ENCODE data around the gene SLC17A4.

The SLC17A4 gene

DNA sequence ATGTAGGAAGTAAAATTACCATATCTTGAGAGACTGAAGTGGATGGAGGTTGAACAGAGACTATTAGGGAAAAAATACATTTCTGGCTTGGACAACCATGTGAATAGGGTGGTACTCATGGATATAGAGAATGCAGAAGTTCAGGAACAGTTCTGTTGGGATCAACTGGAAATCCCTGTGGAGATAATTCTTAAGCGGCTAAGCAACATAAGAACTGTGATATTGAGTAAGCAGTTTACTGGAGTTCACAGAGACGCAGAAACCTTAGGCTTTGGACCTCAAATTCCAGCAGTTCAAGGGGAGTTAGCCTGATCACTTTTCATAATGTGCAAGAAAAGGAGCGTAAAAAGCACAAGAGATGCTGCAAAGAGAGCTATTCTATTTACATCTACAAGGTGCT is 23.6 kb upstream of the SLC17A4 start:
- TF ChIP-seq, protein P1, sequence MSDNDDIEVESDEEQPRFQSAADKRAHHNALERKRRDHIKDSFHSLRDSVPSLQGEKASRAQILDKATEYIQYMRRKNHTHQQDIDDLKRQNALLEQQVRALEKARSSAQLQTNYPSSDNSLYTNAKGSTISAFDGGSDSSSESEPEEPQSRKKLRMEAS (IDR thresholded peaks at IDR 0.05; ENCODE audit: low read depth, low read length): no peak
- no peak for TF ChIP-seq POLR2A (IDR thresholded peaks at IDR 0.05; ENCODE audit: extremely low read depth, insufficient read length)
- no peak for TF ChIP-seq MYC (IDR thresholded peaks at IDR 0.05; ENCODE audit: low read depth, low read length)
- TF ChIP-seq, protein P2, sequence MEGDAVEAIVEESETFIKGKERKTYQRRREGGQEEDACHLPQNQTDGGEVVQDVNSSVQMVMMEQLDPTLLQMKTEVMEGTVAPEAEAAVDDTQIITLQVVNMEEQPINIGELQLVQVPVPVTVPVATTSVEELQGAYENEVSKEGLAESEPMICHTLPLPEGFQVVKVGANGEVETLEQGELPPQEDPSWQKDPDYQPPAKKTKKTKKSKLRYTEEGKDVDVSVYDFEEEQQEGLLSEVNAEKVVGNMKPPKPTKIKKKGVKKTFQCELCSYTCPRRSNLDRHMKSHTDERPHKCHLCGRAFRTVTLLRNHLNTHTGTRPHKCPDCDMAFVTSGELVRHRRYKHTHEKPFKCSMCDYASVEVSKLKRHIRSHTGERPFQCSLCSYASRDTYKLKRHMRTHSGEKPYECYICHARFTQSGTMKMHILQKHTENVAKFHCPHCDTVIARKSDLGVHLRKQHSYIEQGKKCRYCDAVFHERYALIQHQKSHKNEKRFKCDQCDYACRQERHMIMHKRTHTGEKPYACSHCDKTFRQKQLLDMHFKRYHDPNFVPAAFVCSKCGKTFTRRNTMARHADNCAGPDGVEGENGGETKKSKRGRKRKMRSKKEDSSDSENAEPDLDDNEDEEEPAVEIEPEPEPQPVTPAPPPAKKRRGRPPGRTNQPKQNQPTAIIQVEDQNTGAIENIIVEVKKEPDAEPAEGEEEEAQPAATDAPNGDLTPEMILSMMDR (IDR thresholded peaks at IDR 0.05; ENCODE audit: low read depth, low read length): no peak
- H3K4me3 ChIP-seq (ENCODE audit: low read depth, low read length): no peak overlapping the region
- DNase-seq (ENCODE audit: low read depth): no peak

DNA sequence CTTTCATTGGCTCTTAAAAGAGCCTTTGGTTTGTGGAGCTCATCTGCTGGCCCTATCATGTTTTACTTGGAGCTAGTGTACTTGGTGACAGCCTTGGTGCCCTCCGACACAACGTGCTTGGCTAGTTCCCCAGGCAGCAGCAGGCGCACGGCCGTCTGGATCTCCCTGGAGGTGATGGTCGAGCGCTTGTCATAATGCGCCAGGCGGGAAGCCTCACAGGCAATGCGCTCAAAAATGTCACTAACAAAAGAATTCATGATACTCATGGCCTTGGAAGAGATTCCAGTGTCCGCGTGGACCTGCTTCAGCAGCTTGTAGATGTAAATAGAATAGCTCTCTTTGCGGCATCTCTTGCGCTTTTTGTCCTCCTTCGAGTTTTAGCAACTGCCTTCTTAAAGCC is 22.8 kb upstream of the SLC17A4 start:
- DNase-seq (ENCODE audit: low read depth): no peak
- TF ChIP-seq, protein P2 (IDR thresholded peaks at IDR 0.05; ENCODE audit: low read depth, low read length): no peak
- TF ChIP-seq POLR2A (IDR thresholded peaks at IDR 0.05; ENCODE audit: extremely low read depth, insufficient read length) (no peak), MYC (IDR thresholded peaks at IDR 0.05; ENCODE audit: low read depth, low read length) (no peak)
- TF ChIP-seq, protein P1 (IDR thresholded peaks at IDR 0.05; ENCODE audit: low read depth, low read length): no peak
- no peak overlapping the region for H3K4me3 ChIP-seq (ENCODE audit: low read depth, low read length)

- no peak for DNase-seq (ENCODE audit: low read depth)
- TF ChIP-seq, protein P1 (IDR thresholded peaks at IDR 0.05; ENCODE audit: low read depth, low read length): no peak
- TF ChIP-seq, protein P2 (IDR thresholded peaks at IDR 0.05; ENCODE audit: low read depth, low read length): no peak
- no peak for TF ChIP-seq MYC (IDR thresholded peaks at IDR 0.05; ENCODE audit: low read depth, low read length)
- TF ChIP-seq POLR2A (IDR thresholded peaks at IDR 0.05; ENCODE audit: extremely low read depth, insufficient read length): no peak
- H3K4me3 ChIP-seq (ENCODE audit: low read depth, low read length): no peak overlapping the region
Measured at GRCh38 chr6:25732468-25733198, 21.9 kb upstream of the SLC17A4 start.

DNA sequence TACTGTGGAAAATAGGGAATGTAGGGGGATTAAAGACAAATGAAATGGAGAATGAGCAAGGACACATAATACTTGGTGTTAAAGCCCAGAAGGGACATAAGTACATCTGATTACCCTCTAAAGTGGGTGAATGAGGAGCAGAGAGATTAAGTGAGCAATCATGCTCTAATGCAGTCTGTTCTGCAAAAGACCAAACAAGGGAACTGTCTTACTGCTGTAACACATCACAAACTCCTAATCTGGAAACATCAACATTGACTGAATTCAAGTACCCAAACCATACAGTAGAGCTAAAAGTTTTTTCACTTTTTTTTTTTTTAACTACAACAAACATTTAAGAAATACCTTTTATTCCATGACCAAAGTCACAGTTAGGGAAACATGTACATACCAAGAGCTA is 19.3 kb upstream of the SLC17A4 start:
- DNase-seq (ENCODE audit: low read depth): no peak
- TF ChIP-seq, protein P1 (IDR thresholded peaks at IDR 0.05; ENCODE audit: low read depth, low read length): no peak
- no peak for TF ChIP-seq MYC (IDR thresholded peaks at IDR 0.05; ENCODE audit: low read depth, low read length)
- TF ChIP-seq POLR2A (IDR thresholded peaks at IDR 0.05; ENCODE audit: extremely low read depth, insufficient read length): no peak
- TF ChIP-seq, protein P2 (IDR thresholded peaks at IDR 0.05; ENCODE audit: low read depth, low read length): no peak
- H3K4me3 ChIP-seq (ENCODE audit: low read depth, low read length): no peak overlapping the region

DNA sequence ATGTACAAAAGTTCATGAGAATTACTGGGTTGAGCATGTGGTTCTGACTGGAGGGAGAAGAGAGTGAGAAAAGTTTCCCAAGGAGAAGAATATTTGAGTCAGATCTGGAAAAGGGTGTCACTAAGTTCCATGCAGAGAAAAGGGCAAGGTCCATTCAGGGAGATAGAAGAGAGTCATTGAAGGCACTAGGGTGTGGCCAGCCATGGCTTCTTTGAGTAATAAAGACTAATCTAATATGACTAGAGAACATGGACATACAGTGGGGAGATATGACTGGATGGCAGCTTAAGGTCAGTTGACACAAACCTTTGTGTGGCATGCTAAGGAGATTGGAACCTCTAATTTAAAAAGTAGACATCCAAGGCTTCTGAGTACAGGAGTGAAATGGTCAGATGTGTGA is 10.7 kb upstream of the SLC17A4 start:
- TF ChIP-seq MYC (IDR thresholded peaks at IDR 0.05; ENCODE audit: low read depth, low read length): no peak
- no peak for TF ChIP-seq POLR2A (IDR thresholded peaks at IDR 0.05; ENCODE audit: extremely low read depth, insufficient read length)
- TF ChIP-seq, protein P1 (IDR thresholded peaks at IDR 0.05; ENCODE audit: low read depth, low read length): no peak
- TF ChIP-seq, protein P2 (IDR thresholded peaks at IDR 0.05; ENCODE audit: low read depth, low read length): no peak
- no peak for DNase-seq (ENCODE audit: low read depth)
- H3K4me3 ChIP-seq (ENCODE audit: low read depth, low read length): no peak overlapping the region
